ENCODE measurements around the gene KMO.

GRCh38 chr1:241622669-241623068 lies 90.5 kb downstream of the KMO start:
- TF ChIP-seq, protein P1, sequence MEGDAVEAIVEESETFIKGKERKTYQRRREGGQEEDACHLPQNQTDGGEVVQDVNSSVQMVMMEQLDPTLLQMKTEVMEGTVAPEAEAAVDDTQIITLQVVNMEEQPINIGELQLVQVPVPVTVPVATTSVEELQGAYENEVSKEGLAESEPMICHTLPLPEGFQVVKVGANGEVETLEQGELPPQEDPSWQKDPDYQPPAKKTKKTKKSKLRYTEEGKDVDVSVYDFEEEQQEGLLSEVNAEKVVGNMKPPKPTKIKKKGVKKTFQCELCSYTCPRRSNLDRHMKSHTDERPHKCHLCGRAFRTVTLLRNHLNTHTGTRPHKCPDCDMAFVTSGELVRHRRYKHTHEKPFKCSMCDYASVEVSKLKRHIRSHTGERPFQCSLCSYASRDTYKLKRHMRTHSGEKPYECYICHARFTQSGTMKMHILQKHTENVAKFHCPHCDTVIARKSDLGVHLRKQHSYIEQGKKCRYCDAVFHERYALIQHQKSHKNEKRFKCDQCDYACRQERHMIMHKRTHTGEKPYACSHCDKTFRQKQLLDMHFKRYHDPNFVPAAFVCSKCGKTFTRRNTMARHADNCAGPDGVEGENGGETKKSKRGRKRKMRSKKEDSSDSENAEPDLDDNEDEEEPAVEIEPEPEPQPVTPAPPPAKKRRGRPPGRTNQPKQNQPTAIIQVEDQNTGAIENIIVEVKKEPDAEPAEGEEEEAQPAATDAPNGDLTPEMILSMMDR (conservative IDR thresholded peaks at IDR 0.05; ENCODE audit: low read length), result no peak
- no peak for TF ChIP-seq EZH2phosphoT487 (IDR thresholded peaks at IDR 0.05; ENCODE audit: borderline replicate concordance)
